ENCODE measurements around the gene GXYLT1. TPM values are rescaled to one million over a fixed set of nuclear protein-coding genes. Genes with fewer than 3 reads are reported as not detected.

GXYLT1 gene
- total and polyA plus RNA-seq, 9 of the 15 experiments (the other 6 are each of a cell fraction or from before 2014, with no cell fraction given), result 1.4 to 9.3 (median 5.5) TPM

- TF ChIP-seq BCLAF1 (IDR thresholded peaks at IDR 0.05; ENCODE audit: borderline replicate concordance in 1 of 2, control insufficient read depth in 1 of 2, low read depth in 2 of 2, low read length in 1 of 2) (no peak), NR2C1 (IDR thresholded peaks at IDR 0.05) (no peak), NR2C1 (tag; IDR thresholded peaks at IDR 0.05) (no peak), KDM2B (CRISPR knock-in tag; IDR thresholded peaks at IDR 0.05) (no peak), CCAR2 (IDR thresholded peaks at IDR 0.05; ENCODE audit: low read depth, low read length) (no peak), BRF1 (IDR thresholded peaks at IDR 0.05; ENCODE audit: borderline replicate concordance, extremely low read depth, insufficient read length) (no peak), MCM3 (IDR thresholded peaks at IDR 0.05) (no peak), RAD21 (CRISPR knock-in tag; conservative IDR thresholded peaks at IDR 0.05 in 1 of 2, IDR thresholded peaks at IDR 0.05 in 1 of 2) (peak in 1 of 2 experiments; percentile 29; a peak in 1 of 4 replicates), TOE1 (IDR thresholded peaks at IDR 0.05; ENCODE audit: borderline replicate concordance) (no peak), TOE1 (CRISPR knock-in tag; IDR thresholded peaks at IDR 0.05; ENCODE audit: borderline replicate concordance, low read depth) (no peak), CTCF (IDR thresholded peaks at IDR 0.05 in 2 of 3, conservative IDR thresholded peaks at IDR 0.05 in 1 of 3; ENCODE audit: insufficient read depth in 2 of 3, low read depth in 1 of 3, low read length in 3 of 3) (peak in 2 of 3 experiments; percentile 6 to 29; a peak in 1 of 6 replicates), PHF21A (IDR thresholded peaks at IDR 0.05; ENCODE audit: borderline replicate concordance, low read depth) (no peak), UBTF (IDR thresholded peaks at IDR 0.05; ENCODE audit: borderline replicate concordance in 1 of 2, low read depth in 2 of 2, low read length in 2 of 2) (no peak), ELF1 (tag; IDR thresholded peaks at IDR 0.05) (no peak)
Measured at GRCh38 chr12:42039176-42039575, 105.5 kb downstream of the GXYLT1 start (continued).
